SK-N-SH (cell line): ENCODE data around the gene TEX38. TPM values are rescaled to one million over a fixed set of nuclear protein-coding genes. Genes with fewer than 3 reads are reported as not detected.
"Not testable (repeated sequence)": the region's sequence is repeated elsewhere in the genome, so short reads cannot be mapped to it uniquely, and the experiment has no call there.

ENCODE experiments used
- CTCF ChIA-PET: fragments of 300-600, 350-600 bp; formaldehyde crosslinking; extraction: SDS; loops from one replicate; lab custom pipeline; 2021; lab: Yijun Ruan, JAX
- POLR2A ChIA-PET: fragments of 350-600 bp; sonication (Branson Sonifier 250); formaldehyde crosslinking; extraction: SDS; loops from one replicate; lab custom pipeline; 2020; ENCODE audit warnings: antibody characterized with exemption, inconsistent platforms; lab: Yijun Ruan, JAX
- DNase-seq: peaks from one replicate; pipeline ENCODE4 v3.0.0; 2012
- H2AFZ ChIP-seq: fragments of 200-600 bp; sonication (generic); 2 replicates; pipeline ENCODE4 v1.8.1; 2016; ENCODE audit warnings: antibody characterized with exemption, mild to moderate bottlenecking, low read depth
- H3F3A ChIP-seq: fragments of 200-600 bp; sonication (generic); replicated peaks from 2 replicates; pipeline ENCODE3; 2016; ENCODE audit warnings: antibody characterized with exemption, mild to moderate bottlenecking; ENCODE audit not compliant: insufficient read depth
- H3K27ac ChIP-seq, 2 experiments: fragments of 200-500 bp in 1 of 2; fragments of 200-600 bp in 1 of 2; sonication (Bioruptor generic) in 1 of 2; sonication (generic), shearing (Covaris generic) in 1 of 2; 2 replicates each; pipeline versions ENCODE4 v1.5.1 to v1.6.1; 2014 to 2016; ENCODE audit warnings: low read depth in 2 of 2, inconsistent platforms in 1 of 2, low read length in 1 of 2, mild to moderate bottlenecking in 1 of 2, mixed read lengths in 1 of 2
- H3K27me3 ChIP-seq: fragments of 200-600 bp; sonication (generic), shearing (Covaris generic); 2 replicates; pipeline ENCODE4 v1.6.1; 2016; ENCODE audit warnings: mixed run types; ENCODE audit not compliant: insufficient read depth
- H3K36me3 ChIP-seq, 2 experiments: fragments of 200-500 bp in 1 of 2; fragments of 200-600 bp in 1 of 2; sonication (Bioruptor generic) in 1 of 2; sonication (generic) in 1 of 2; replicated peaks in 1 of 2; 2 replicates each; pipeline versions ENCODE3 to v1.5.1; 2014 to 2016; ENCODE audit warnings: low read length in 1 of 2, mild to moderate bottlenecking in 1 of 2; ENCODE audit not compliant: insufficient read depth in 2 of 2, control insufficient read depth in 1 of 2
- H3K4me1 ChIP-seq, 2 experiments: fragments of 200-500 bp in 1 of 2; fragments of 200-600 bp in 1 of 2; sonication (Bioruptor generic) in 1 of 2; sonication (generic), shearing (Covaris generic) in 1 of 2; 2 replicates each; pipeline versions ENCODE4 v1.5.1 to v1.6.1; 2014 to 2016; ENCODE audit warnings: low read depth in 1 of 2, low read length in 1 of 2, mixed run types in 1 of 2; ENCODE audit not compliant: insufficient read depth in 2 of 2, control insufficient read depth in 1 of 2
- H3K4me2 ChIP-seq: fragments of 200-600 bp; sonication (generic), shearing (Covaris generic); 2 replicates; pipeline ENCODE4 v1.6.1; 2017; ENCODE audit warnings: mixed run types
- H3K4me3 ChIP-seq, 2 experiments: fragments of 200-500 bp in 1 of 2; fragments of 200-600 bp in 1 of 2; sonication (Bioruptor generic) in 1 of 2; sonication (generic), shearing (Covaris generic) in 1 of 2; 2 replicates each; pipeline versions ENCODE4 v1.5.1 to v1.8.1; 2014 to 2016; ENCODE audit warnings: low read depth in 2 of 2, inconsistent platforms in 1 of 2, low read length in 1 of 2, mild to moderate bottlenecking in 1 of 2, mixed read lengths in 1 of 2, moderate library complexity in 1 of 2
- H3K79me2 ChIP-seq: fragments of 200-600 bp; sonication (generic); 2 replicates; pipeline ENCODE4 v1.8.1; 2017; ENCODE audit warnings: mild to moderate bottlenecking; ENCODE audit not compliant: insufficient read depth
- H3K9ac ChIP-seq: fragments of 200-600 bp; sonication (generic); 2 replicates; pipeline ENCODE4 v1.6.1; 2017; ENCODE audit warnings: mixed run types
- H3K9me2 ChIP-seq: fragments of 200-600 bp; sonication (generic); 2 replicates; pipeline ENCODE4 v1.6.1; 2017; ENCODE audit warnings: mixed run types
- H3K9me3 ChIP-seq: fragments of 200-600 bp; sonication (generic); 2 replicates; pipeline ENCODE4 v1.6.1; 2017; ENCODE audit warnings: mixed run types, mild to moderate bottlenecking, moderate library complexity
- H4K20me1 ChIP-seq: fragments of 200-600 bp; sonication (generic); 2 replicates; pipeline ENCODE4 v1.6.1; 2017; ENCODE audit warnings: mild to moderate bottlenecking, mixed run types; ENCODE audit not compliant: insufficient read depth
- EZH2phosphoT487 ChIP-seq: fragments of 200-600 bp; sonication (generic); IDR thresholded peaks from 2 replicates; pipeline ENCODE4 v1.6.1; 2017; ENCODE audit warnings: low read depth, mixed run types, mild to moderate bottlenecking, antibody characterized with exemption, moderate library complexity, borderline replicate concordance
- GABPA ChIP-seq: IDR thresholded peaks from 2 replicates; pipeline ENCODE4 v1.4.0; 2012; ENCODE audit warnings: low read depth, mild to moderate bottlenecking
- JUND ChIP-seq: IDR thresholded peaks from 2 replicates; pipeline ENCODE4 v1.4.0; 2012
- NRF1 ChIP-seq: IDR thresholded peaks from 2 replicates; pipeline ENCODE4 v1.6.1; 2012; ENCODE audit warnings: low read depth, mild to moderate bottlenecking, low read length
- RAD21 ChIP-seq: IDR thresholded peaks from 2 replicates; pipeline ENCODE4 v1.6.1; 2012; ENCODE audit warnings: mild to moderate bottlenecking, low read length
- RFX5 ChIP-seq: IDR thresholded peaks from 2 replicates; pipeline ENCODE4 v1.6.1; 2012; ENCODE audit warnings: mild to moderate bottlenecking, improper control_type of control experiment, low read length
- SMC3 ChIP-seq: IDR thresholded peaks from 2 replicates; pipeline ENCODE4 v1.6.1; 2012; ENCODE audit warnings: low read depth, low read length, improper control_type of control experiment
- TAF1 ChIP-seq: IDR thresholded peaks from 2 replicates; pipeline ENCODE4 v1.6.1; 2012; ENCODE audit warnings: low read depth, mild to moderate bottlenecking, low read length, moderate library complexity, borderline replicate concordance
- TCF12 ChIP-seq: IDR thresholded peaks from 2 replicates; pipeline ENCODE4 v1.4.0; 2012
- TEAD4 ChIP-seq: IDR thresholded peaks from 2 replicates; pipeline ENCODE4 v1.4.0; 2012; ENCODE audit warnings: mild to moderate bottlenecking, borderline replicate concordance; ENCODE audit not compliant: insufficient read depth
- WGBS: methylation state at CpG from one replicate; pipeline ENCODE4 v1.1.6; 2017; ENCODE audit warnings: low lambda C conversion rate; 5-methylcytosine and 5-hydroxymethylcytosine counted together
- polyA plus RNA-seq, 3 experiments: library from polyadenylated mRNA; depleted of rRNA; stranded (reverse); fragments of >200 nt; gene quantifications; 2 replicates each; pipeline ENCODE4 v1.2.3, GENCODE V29; 2012
- TF ChIP-seq, protein P1 (sequence below): IDR thresholded peaks from 2 replicates; pipeline ENCODE4 v1.6.1; 2012; ENCODE audit warnings: mild to moderate bottlenecking, low read depth, low read length, moderate library complexity
- TF ChIP-seq, protein P2 (sequence below): fragments of 150-350 bp; IDR thresholded peaks from 2 replicates; pipeline ENCODE4 v1.6.1; 2016; ENCODE audit warnings: mild to moderate bottlenecking, low read depth, low read length
- TF ChIP-seq, protein P3 (sequence below): IDR thresholded peaks from 2 replicates; pipeline ENCODE4 v1.4.0; 2012; ENCODE audit warnings: low read depth, borderline replicate concordance

Gene TEX38
- polyA plus RNA-seq, 1 of the 3 experiments (the other 2 are of a cell fraction), result 0.07 TPM

DNA sequence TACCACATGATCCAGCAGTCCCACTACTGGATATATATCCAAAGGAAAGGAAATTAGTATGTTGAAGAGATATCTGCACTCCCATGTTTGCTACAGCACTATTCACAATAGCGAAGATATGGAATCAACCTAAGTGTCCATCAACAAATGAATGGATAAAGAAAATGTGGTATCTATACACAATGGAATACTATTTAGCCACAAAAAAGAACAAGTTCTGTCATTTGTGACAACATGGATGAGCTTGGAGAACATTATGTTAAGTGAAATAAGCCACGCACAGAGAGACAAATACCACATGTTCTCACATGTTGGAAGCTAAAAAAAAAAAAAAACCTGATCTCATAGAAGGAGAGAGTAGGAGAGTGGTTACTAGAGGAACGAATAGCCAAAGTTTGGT is 21.2 kb upstream of the TEX38 start:
- H3K27ac ChIP-seq, result no peak overlapping the region
- 93% methylated on average over 3 of the region's 3 CpGs for WGBS
- no peak overlapping the region for H3K4me3 ChIP-seq
- peaks cover 12% of the 10 kb centered on the region for H3F3A ChIP-seq
- POLR2A ChIA-PET, result no interaction called here
- no peaks in the 10 kb centered on the region for H3K9me3 ChIP-seq
- H2AFZ ChIP-seq, result no peak overlapping the region
- H3K79me2 ChIP-seq, result no peaks in the 10 kb centered on the region
- H3K9me2 ChIP-seq, result no peaks in the 10 kb centered on the region
- H3K27me3 ChIP-seq, result no peaks in the 10 kb centered on the region
- no peak overlapping the region for H3K9ac ChIP-seq
- no peak overlapping the region for H3K4me2 ChIP-seq
- TF ChIP-seq NRF1 (no peak), TCF12 (no peak)
- DNase-seq, result no peak
- H3K36me3 ChIP-seq, result peaks cover 17 to 44% of the 10 kb centered on the region in 2 experiments
- H3K4me1 ChIP-seq, result no peaks in the 10 kb centered on the region
- CTCF ChIA-PET, result interaction anchor here (1.2 kb wide), 1 partner anchor 122 kb away, joined by 5 read pairs; no protein-coding TSS in a partner anchor
- no peaks in the 10 kb centered on the region for H4K20me1 ChIP-seq

DNA sequence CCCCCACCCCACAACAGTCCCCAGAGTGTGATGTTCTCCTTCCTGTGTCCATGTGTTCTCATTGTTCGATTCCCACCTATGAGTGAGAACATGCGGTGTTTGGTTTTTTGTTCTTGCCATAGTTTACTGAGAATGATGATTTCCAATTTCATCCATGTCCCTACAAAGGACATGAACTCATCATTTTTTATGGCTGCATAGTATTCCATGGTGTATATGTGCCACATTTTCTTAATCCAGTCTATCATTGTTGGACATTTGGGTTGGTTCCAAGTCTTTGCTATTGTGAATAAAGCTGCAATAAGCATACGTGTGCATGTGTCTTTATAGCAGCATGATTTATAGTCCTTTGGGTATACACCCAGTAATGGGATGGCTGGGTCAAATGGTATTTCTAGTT is 20.5 kb upstream of the TEX38 start:
- H3K79me2 ChIP-seq, H3K9me2 ChIP-seq, H3K9me3 ChIP-seq, H3K27ac ChIP-seq, H4K20me1 ChIP-seq, POLR2A ChIA-PET, H3K9ac ChIP-seq, H2AFZ ChIP-seq, H3K27me3 ChIP-seq, DNase-seq, CTCF ChIA-PET, H3K4me3 ChIP-seq, H3K4me2 ChIP-seq, H3K4me1 ChIP-seq: not testable (repeated sequence)
- Histone ChIP-seq H3F3A (peaks cover 12% of the 10 kb centered on the region), H3K36me3 (peaks cover 23 to 50% of the 10 kb centered on the region in 2 experiments)
- WGBS, result 85% methylated on average over 3 of the region's 3 CpGs

DNA sequence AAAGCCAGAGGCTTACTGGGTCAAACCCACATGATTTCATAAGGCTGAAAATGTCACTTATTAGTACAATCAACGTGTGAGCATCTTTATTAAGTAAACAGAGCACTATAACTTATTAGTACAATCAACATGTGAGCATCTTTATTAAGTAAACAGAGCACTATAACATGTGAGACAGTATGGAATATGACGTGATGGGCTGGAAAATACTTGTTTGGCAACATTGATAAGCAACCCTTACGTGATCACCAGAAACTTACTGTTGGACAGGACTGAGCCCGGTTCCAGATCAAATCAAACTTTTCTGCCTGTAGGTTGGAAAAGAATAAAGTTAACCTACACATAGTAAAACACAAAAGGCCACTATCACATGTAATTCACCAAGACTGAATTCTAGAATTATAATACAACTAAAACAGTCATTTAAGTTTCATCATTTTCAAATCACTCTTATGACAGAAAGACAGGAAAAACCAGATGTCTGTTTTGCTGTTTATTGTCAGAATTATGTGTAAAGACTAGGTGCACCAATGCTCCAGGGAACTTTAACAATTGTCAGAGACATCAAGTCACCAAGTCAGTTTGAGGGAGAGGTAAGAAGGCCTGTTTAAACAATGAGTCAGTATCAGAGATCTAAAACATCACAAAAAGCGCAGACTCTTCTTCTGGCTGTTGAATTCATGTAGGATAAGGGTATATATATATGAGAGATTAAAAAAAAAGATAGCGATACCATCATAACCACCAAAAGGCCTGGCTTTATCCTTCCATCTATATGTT is 19.1 kb upstream of the TEX38 start:
- Histone ChIP-seq H2AFZ (no peak overlapping the region), H4K20me1 (no peaks in the 10 kb centered on the region), H3K9ac (no peak overlapping the region), H3K27me3 (no peaks in the 10 kb centered on the region), H3K9me3 (no peaks in the 10 kb centered on the region), H3K9me2 (no peaks in the 10 kb centered on the region), H3K4me2 (no peak overlapping the region), H3F3A (peaks cover 4% of the 10 kb centered on the region), H3K27ac (no peak overlapping the region), H3K79me2 (no peaks in the 10 kb centered on the region), H3K4me3 (no peak overlapping the region), H3K36me3 (peaks cover 34 to 58% of the 10 kb centered on the region in 2 experiments), H3K4me1 (no peaks in the 10 kb centered on the region)
- POLR2A ChIA-PET, result no interaction called here
- no peak for DNase-seq
- CTCF ChIA-PET, result no interaction called here
- 56% methylated on average over 6 of the region's 6 CpGs for WGBS
- TF ChIP-seq, protein P1, sequence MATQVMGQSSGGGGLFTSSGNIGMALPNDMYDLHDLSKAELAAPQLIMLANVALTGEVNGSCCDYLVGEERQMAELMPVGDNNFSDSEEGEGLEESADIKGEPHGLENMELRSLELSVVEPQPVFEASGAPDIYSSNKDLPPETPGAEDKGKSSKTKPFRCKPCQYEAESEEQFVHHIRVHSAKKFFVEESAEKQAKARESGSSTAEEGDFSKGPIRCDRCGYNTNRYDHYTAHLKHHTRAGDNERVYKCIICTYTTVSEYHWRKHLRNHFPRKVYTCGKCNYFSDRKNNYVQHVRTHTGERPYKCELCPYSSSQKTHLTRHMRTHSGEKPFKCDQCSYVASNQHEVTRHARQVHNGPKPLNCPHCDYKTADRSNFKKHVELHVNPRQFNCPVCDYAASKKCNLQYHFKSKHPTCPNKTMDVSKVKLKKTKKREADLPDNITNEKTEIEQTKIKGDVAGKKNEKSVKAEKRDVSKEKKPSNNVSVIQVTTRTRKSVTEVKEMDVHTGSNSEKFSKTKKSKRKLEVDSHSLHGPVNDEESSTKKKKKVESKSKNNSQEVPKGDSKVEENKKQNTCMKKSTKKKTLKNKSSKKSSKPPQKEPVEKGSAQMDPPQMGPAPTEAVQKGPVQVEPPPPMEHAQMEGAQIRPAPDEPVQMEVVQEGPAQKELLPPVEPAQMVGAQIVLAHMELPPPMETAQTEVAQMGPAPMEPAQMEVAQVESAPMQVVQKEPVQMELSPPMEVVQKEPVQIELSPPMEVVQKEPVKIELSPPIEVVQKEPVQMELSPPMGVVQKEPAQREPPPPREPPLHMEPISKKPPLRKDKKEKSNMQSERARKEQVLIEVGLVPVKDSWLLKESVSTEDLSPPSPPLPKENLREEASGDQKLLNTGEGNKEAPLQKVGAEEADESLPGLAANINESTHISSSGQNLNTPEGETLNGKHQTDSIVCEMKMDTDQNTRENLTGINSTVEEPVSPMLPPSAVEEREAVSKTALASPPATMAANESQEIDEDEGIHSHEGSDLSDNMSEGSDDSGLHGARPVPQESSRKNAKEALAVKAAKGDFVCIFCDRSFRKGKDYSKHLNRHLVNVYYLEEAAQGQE, result no peak
- TF ChIP-seq TCF12 (no peak), SMC3 (no peak), GABPA (no peak), EZH2phosphoT487 (no peak), RAD21 (no peak), TEAD4 (no peak), TAF1 (no peak), RFX5 (no peak), JUND (no peak)
- TF ChIP-seq, protein P2, sequence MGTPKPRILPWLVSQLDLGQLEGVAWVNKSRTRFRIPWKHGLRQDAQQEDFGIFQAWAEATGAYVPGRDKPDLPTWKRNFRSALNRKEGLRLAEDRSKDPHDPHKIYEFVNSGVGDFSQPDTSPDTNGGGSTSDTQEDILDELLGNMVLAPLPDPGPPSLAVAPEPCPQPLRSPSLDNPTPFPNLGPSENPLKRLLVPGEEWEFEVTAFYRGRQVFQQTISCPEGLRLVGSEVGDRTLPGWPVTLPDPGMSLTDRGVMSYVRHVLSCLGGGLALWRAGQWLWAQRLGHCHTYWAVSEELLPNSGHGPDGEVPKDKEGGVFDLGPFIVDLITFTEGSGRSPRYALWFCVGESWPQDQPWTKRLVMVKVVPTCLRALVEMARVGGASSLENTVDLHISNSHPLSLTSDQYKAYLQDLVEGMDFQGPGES, result no peak
- TF ChIP-seq, protein P3, sequence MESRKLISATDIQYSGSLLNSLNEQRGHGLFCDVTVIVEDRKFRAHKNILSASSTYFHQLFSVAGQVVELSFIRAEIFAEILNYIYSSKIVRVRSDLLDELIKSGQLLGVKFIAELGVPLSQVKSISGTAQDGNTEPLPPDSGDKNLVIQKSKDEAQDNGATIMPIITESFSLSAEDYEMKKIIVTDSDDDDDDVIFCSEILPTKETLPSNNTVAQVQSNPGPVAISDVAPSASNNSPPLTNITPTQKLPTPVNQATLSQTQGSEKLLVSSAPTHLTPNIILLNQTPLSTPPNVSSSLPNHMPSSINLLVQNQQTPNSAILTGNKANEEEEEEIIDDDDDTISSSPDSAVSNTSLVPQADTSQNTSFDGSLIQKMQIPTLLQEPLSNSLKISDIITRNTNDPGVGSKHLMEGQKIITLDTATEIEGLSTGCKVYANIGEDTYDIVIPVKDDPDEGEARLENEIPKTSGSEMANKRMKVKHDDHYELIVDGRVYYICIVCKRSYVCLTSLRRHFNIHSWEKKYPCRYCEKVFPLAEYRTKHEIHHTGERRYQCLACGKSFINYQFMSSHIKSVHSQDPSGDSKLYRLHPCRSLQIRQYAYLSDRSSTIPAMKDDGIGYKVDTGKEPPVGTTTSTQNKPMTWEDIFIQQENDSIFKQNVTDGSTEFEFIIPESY, result no peak
